Vagina (tissue), 2 donors: Measurements from ENCODE around the gene GPR82. TPM values are rescaled to one million over a fixed set of nuclear protein-coding genes. Genes with fewer than 3 reads are reported as not detected.

Experiments used
- DNase-seq, 2 donors: peaks; one replicate each; pipeline ENCODE4 v3.0.0-alpha.2; 2017; ENCODE audit errors: extremely low spot score in 2 of 2
- H3K27ac ChIP-seq: fragments of 200-600 bp; sonication (generic); one replicate; pipeline ENCODE4 v1.5.1; 2019
- H3K27me3 ChIP-seq: fragments of 200-600 bp; sonication (generic); one replicate; pipeline ENCODE4 v1.5.1; 2019
- H3K36me3 ChIP-seq, 2 donors: fragments of 200-600 bp; sonication (generic); one replicate each; pipeline ENCODE4 v1.5.1; 2017 to 2019
- H3K4me1 ChIP-seq: fragments of 200-600 bp; sonication (generic); one replicate; pipeline ENCODE4 v1.5.1; 2019
- H3K4me3 ChIP-seq, 2 donors: fragments of 200-600 bp; sonication (generic); 1 replicate in 1 of 2; 2 replicates in 1 of 2; pipeline ENCODE4 v1.5.1; 2016 to 2019
- H3K9me3 ChIP-seq: fragments of 200-600 bp; sonication (generic); one replicate; pipeline ENCODE4 v1.5.1; 2019
- CTCF ChIP-seq, 3 experiments: fragments of 450-650 bp in 2 of 3; fragments of 200-600 bp in 1 of 3; sonication (generic) in 1 of 3; IDR thresholded peaks; one replicate each; pipeline ENCODE4 v1.5.1; 2017 to 2019; ENCODE audit warnings: antibody characterized with exemption in 3 of 3, mild to moderate bottlenecking in 2 of 3, moderate library complexity in 2 of 3
- POLR2A ChIP-seq, 2 donors: fragments of 450-650 bp; IDR thresholded peaks; one replicate each; pipeline ENCODE4 v1.6.1; 2017; ENCODE audit warnings: antibody characterized with exemption in 2 of 2, mild to moderate bottlenecking in 2 of 2, moderate library complexity in 2 of 2
- POLR2AphosphoS5 ChIP-seq, 2 donors: sonication (generic); formaldehyde crosslinking; IDR thresholded peaks; one replicate each; pipeline ENCODE4 v1.9.0; 2017; ENCODE audit warnings: antibody characterized with exemption in 2 of 2, mild to moderate bottlenecking in 2 of 2, low read depth in 1 of 2; ENCODE audit not compliant: insufficient read depth in 1 of 2
- intact Hi-C: fragments of 100-400 bp; cut with DNase I; formaldehyde crosslinking; loops from one replicate; pipeline ENCODE4 v1.15.1; 2023
- total RNA-seq: library from RNA; depleted of rRNA; stranded (reverse); fragments of >200 nt; gene quantifications from one replicate; pipeline ENCODE4 v1.2.3, GENCODE V29; 2016

The GPR82 gene
- total RNA-seq, 1 donor from 2014 or later, result not detected

- Histone ChIP-seq H3K4me3 (no peak overlapping the region), H3K36me3 (no peaks in the 10 kb centered on the region), H3K27me3 (no peaks in the 10 kb centered on the region), H3K9me3 (no peaks in the 10 kb centered on the region), H3K4me1 (no peaks in the 10 kb centered on the region), H3K27ac (no peak overlapping the region)
- TF ChIP-seq POLR2A (IDR thresholded peaks at IDR 0.05) (no peak), POLR2AphosphoS5 (IDR thresholded peaks at IDR 0.05; ENCODE audit: insufficient read depth in 1 of 2, low read depth in 1 of 2) (no peak), CTCF (IDR thresholded peaks at IDR 0.05) (no peak)
- intact Hi-C loops, result no loop called here
- no peak for DNase-seq
Measured at GRCh38 chrX:41693024-41693423, 31.0 kb upstream of the GPR82 start.

GRCh38 chrX:41695426-41695825 lies 28.6 kb upstream of the GPR82 start:
- intact Hi-C loops, result no loop called here
- H3K27me3 ChIP-seq, result no peaks in the 10 kb centered on the region
- H3K36me3 ChIP-seq, result no peaks in the 10 kb centered on the region
- no peaks in the 10 kb centered on the region for H3K4me1 ChIP-seq
- H3K27ac ChIP-seq, result no peak overlapping the region
- TF ChIP-seq POLR2A (IDR thresholded peaks at IDR 0.05) (no peak), CTCF (IDR thresholded peaks at IDR 0.05) (no peak), POLR2AphosphoS5 (IDR thresholded peaks at IDR 0.05; ENCODE audit: insufficient read depth in 1 of 2, low read depth in 1 of 2) (no peak)
- no peak overlapping the region for H3K4me3 ChIP-seq
- H3K9me3 ChIP-seq, result no peaks in the 10 kb centered on the region
- no peak for DNase-seq

- Histone ChIP-seq H3K27ac (no peak overlapping the region), H3K9me3 (no peaks in the 10 kb centered on the region), H3K36me3 (no peaks in the 10 kb centered on the region), H3K4me1 (no peaks in the 10 kb centered on the region), H3K27me3 (no peaks in the 10 kb centered on the region), H3K4me3 (no peak overlapping the region)
- no peak for DNase-seq
- TF ChIP-seq POLR2A (IDR thresholded peaks at IDR 0.05) (no peak), CTCF (IDR thresholded peaks at IDR 0.05) (no peak), POLR2AphosphoS5 (IDR thresholded peaks at IDR 0.05; ENCODE audit: insufficient read depth in 1 of 2, low read depth in 1 of 2) (no peak)
- intact Hi-C loops, result no loop called here
Measured at GRCh38 chrX:41703574-41704029, 20.4 kb upstream of the GPR82 start.

GRCh38 chrX:41705042-41705441 lies 18.9 kb upstream of the GPR82 start:
- no peak overlapping the region for H3K4me3 ChIP-seq
- H3K4me1 ChIP-seq, result no peaks in the 10 kb centered on the region
- TF ChIP-seq POLR2AphosphoS5 (IDR thresholded peaks at IDR 0.05; ENCODE audit: insufficient read depth in 1 of 2, low read depth in 1 of 2) (no peak), CTCF (IDR thresholded peaks at IDR 0.05) (no peak), POLR2A (IDR thresholded peaks at IDR 0.05) (no peak)
- DNase-seq, result no peak
- no peaks in the 10 kb centered on the region for H3K36me3 ChIP-seq
- intact Hi-C loops, result no loop called here
- H3K27me3 ChIP-seq, result no peaks in the 10 kb centered on the region
- no peaks in the 10 kb centered on the region for H3K9me3 ChIP-seq
- H3K27ac ChIP-seq, result no peak overlapping the region

- no peak overlapping the region for H3K4me3 ChIP-seq
- H3K4me1 ChIP-seq, result no peaks in the 10 kb centered on the region
- no peaks in the 10 kb centered on the region for H3K36me3 ChIP-seq
- H3K27ac ChIP-seq, result no peak overlapping the region
- no peak for DNase-seq
- no peaks in the 10 kb centered on the region for H3K9me3 ChIP-seq
- H3K27me3 ChIP-seq, result no peaks in the 10 kb centered on the region
- intact Hi-C loops, result no loop called here
- TF ChIP-seq POLR2A (IDR thresholded peaks at IDR 0.05) (no peak), POLR2AphosphoS5 (IDR thresholded peaks at IDR 0.05; ENCODE audit: insufficient read depth in 1 of 2, low read depth in 1 of 2) (no peak), CTCF (IDR thresholded peaks at IDR 0.05) (no peak)
Measured at GRCh38 chrX:41705680-41706374, 18.2 kb upstream of the GPR82 start.
